Fibroblast of skin of back (primary cell): Measurements from ENCODE around the gene PBRM1.

Experiments
- DNase-seq: peaks from one replicate; pipeline ENCODE4 v3.0.0-alpha.2; 2013

The PBRM1 gene

GRCh38 chr3:52574056-52574965, 111.4 kb downstream of the PBRM1 start:
- no peak for DNase-seq

DNA sequence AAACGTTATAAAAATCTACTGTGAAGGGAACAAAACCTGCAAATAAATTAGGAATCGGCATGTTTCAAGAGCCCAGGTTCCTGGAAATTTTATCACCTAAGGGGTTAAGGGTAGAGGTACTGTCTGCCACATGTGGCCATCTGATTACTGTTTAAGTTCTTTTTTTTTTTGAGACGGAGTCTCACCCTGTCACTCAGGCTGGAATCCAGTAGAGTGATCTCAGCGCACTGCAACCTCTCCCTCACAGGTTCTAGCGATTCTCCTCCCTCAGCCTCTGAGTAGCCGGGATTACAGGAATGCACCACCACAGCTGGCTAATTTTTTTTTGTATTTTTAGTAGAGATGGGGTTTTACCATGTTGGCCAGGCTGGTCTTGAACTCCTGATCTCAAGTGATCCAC, 113.5 kb downstream of the PBRM1 start:
- DNase-seq, result no peak

DNA sequence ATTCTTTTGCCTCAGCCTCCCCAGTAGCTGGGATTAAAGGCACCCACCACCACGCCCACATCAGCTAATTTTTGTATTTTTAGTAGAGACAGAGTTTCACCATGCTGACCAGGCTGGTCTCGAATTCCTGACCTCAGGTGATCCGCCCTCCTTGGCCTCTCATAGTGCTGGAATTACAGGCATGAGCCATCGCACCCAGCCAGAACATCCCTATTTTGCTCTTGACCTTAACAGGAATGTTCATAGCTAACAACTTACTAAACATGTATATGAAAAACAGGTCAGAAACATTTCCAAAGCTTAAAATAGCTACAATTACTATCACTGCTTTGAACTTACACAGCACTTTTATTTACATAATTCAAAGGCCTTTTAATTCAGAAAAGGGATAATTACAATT, 115.6 kb downstream of the PBRM1 start:
- peak; percentile 30 for DNase-seq

DNA sequence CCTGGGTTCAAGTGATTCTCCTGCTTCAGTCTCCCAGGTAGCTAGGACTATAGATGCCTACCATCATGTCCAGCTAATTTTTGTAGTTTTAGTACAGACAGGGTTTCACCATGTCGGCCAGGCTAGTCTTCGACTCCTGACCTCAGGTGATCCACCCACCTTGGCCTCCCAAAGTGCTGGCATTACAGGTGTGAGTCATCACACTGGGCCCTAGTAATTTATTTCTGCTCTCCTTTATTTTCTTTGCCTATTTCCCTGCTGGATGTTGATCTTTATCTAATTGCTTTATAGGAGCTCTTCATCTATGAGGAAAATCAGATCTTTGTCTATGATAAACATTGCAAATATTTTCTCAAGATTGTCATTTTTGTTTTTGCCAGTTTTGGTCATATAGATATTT, 117.6 kb downstream of the PBRM1 start:
- DNase-seq, result no peak

DNA sequence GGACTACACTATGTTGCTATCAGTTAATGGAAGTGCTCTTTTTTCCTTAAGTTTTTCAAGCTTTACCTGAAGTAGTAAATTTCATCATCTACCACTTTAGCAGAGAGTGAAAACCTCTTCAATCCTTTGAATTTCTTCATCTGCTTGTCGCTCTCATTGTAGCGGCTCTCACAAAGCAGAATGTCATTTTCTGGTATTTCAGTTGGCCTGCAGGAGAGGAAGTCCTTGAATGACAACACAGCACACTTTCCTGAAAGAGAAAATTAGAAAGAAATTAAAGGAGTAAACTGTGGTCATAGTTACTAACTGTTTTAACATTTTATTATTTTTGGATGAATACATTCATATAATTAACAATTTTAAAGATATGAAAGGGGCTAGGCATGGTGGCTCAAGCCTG, 121.7 kb downstream of the PBRM1 start:
- DNase-seq, result no peak

- peak; percentile 13 for DNase-seq
Observed at GRCh38 chr3:52561028-52561747, 124.5 kb downstream of the PBRM1 start.

- no peak for DNase-seq
Observed at GRCh38 chr3:52558436-52558835, 127.3 kb downstream of the PBRM1 start.

GRCh38 chr3:52557011-52557960, 128.4 kb downstream of the PBRM1 start:
- no peak for DNase-seq

DNA sequence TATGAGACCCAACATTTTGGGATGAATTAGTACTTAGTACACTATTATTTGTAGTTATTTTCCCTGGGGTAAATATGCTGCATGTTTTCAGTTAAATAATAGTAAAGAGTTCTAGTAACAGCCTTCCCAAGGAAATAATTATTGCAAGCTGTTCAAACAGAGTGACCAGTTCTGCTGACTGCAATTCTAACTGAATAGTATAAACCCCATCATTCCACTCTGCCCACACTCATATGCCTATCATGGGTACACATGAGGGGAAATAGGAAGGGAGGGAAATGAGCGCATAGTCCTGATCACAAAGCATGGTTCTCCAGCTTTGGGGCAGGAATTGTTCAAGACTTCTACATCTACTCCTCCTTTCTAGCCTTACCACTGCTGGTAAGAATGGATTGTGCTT, 130.7 kb downstream of the PBRM1 start:
- no peak for DNase-seq

DNA sequence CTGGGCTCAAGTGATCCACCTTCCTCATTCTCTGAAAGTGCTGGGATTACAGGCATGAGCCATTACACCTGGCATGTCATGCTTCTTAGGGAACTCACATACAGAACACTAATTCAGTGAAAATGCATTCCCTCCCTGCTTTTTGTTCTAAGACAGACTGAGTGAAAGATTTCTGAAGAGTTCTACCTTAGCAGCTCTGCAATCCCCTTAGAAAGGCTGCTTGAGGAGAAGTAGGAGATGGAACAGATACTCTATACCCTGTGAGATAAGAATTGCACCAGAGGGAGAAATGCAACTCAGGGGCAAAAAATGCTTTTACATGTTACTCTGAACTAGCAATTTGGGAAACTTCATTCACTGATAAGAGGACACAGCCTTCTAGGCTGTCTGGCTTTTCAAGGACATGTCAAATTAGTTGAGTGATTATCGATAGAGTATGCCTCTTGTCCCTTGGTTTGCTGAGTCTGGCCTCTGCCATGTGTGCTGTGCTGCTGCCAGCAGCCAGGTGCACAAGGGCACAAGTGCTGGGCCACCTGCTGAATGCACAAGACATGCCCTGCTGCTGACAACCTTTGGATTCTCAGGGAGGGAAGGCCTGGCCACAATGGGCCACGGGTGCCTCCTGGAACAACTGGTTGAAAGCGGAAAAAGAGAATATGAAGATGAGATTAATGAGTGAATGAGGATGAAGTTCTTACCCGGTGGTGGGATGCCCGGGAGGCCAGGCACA, 131.5 kb downstream of the PBRM1 start:
- no peak for DNase-seq

GRCh38 chr3:52552089-52552488, 133.6 kb downstream of the PBRM1 start:
- no peak for DNase-seq

GRCh38 chr3:52551118-52551517, 134.6 kb downstream of the PBRM1 start:
- no peak for DNase-seq

DNA sequence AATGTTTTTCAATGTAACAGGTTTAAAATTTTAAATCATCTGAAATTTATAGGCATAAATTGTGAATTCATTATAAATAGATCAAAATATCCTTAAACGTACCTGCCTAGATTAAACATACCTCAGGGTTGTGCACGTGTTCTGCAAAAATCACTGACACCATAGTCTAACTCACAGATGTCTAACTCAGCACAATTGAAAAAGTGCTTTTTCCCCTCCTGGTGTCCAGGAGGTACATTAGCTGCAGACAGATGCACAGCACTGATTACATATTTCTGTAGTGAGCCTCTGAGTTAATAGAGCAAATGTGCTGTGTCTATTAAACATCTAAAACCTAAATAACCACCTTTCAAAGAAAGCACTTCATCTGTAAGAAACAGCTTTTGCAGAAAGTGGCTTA, 138.6 kb downstream of the PBRM1 start:
- no peak for DNase-seq

DNA sequence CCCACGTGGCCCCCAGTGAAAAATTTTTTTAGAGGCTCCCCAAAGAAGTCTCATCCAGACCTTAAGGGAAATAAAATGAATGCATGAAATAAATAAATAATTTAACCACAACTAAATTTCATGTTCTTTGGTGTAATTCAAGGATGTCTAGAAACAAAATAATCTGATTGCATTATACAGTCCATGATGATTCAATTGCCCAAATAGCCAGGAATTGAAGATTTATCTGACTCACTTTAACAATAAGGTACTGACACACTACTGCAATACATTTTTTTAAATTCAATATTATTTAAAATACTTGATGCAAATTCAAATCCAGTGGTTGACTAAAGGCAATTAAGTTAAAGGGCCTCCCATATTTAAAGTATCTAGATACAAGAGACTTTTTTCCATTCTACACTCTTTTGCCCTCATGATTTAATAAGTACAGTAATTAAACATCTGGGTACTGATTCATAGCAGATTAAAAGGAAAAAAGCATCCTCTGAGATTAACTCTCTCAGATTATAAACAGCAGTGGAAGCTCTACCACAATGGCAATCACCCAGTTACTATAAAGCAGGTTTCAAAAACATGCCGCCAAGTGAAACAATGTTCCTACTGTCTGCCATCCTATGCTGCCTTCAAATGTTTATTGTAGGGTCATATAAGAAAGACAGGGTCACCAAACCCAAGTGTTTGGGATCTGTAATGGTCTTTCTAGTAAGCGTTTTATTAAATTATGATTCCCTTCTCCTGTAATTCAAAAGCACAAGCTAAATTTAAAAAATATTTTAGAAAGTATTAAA, 139.4 kb downstream of the PBRM1 start:
- peak; percentile 25 for DNase-seq

GRCh38 chr3:52544937-52545336, 140.8 kb downstream of the PBRM1 start:
- no peak for DNase-seq

DNA sequence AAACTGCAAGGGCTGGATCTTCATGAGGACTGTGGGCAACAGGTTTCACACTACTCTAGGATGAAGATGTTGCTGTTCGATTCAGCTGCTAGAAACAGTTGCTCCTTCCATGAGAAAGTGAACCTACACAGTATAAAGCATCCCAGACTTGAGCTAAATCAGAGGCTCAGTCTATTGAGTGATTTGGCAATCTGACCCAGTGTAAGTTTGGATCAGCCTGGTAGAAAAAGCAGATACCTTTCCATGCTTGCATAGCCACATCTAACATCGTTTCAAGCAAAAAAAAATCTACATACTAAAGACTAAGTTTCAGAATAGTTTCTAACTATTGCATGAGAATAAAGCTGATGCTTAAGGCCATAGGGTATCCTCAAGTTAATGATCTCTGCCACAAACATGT, 144.7 kb downstream of the PBRM1 start:
- DNase-seq, result no peak

- no peak for DNase-seq
Observed at GRCh38 chr3:52539010-52539653, 146.6 kb downstream of the PBRM1 start.

DNA sequence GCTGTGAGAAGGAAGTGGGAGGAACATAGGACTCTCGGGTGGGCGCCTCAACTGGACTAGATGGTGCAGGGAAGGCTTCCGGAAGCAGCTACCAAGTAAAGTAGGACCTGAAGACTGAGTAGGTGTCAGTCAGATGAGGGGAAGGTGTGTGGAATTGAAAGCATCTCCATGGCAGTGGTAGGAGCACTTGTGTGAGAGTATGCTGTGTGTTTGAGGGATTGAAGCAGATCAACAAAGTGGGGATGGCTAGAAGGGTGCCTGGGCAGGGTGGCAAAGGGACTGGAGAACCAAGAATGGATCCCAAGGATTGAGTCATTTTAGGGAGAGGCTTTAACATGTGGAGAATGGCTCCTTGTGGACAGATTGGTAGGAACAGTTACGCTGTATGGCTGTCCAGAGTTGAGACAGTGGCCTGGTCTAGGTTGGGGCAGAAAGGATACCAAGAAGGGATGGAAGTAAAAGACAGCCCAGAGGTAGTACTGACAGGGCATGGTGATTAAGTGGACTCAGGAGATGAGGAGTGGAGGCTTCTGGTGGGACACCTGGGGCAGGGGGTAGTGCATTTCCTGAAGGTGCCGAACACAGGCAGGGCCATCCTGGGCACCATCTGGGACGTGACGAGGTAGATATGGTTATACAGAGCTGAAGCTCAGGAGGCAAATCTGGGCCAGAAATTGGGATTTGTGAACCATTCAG, 147.8 kb downstream of the PBRM1 start:
- no peak for DNase-seq

- no peak for DNase-seq
Observed at GRCh38 chr3:52537165-52537620, 148.5 kb downstream of the PBRM1 start.
